ENCODE measurements around the gene SIRT7.
A peak's percentile ranks its signal among the peaks of the same experiment; 100 is the strongest.

The SIRT7 gene, protein sequence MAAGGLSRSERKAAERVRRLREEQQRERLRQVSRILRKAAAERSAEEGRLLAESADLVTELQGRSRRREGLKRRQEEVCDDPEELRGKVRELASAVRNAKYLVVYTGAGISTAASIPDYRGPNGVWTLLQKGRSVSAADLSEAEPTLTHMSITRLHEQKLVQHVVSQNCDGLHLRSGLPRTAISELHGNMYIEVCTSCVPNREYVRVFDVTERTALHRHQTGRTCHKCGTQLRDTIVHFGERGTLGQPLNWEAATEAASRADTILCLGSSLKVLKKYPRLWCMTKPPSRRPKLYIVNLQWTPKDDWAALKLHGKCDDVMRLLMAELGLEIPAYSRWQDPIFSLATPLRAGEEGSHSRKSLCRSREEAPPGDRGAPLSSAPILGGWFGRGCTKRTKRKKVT

DNA sequence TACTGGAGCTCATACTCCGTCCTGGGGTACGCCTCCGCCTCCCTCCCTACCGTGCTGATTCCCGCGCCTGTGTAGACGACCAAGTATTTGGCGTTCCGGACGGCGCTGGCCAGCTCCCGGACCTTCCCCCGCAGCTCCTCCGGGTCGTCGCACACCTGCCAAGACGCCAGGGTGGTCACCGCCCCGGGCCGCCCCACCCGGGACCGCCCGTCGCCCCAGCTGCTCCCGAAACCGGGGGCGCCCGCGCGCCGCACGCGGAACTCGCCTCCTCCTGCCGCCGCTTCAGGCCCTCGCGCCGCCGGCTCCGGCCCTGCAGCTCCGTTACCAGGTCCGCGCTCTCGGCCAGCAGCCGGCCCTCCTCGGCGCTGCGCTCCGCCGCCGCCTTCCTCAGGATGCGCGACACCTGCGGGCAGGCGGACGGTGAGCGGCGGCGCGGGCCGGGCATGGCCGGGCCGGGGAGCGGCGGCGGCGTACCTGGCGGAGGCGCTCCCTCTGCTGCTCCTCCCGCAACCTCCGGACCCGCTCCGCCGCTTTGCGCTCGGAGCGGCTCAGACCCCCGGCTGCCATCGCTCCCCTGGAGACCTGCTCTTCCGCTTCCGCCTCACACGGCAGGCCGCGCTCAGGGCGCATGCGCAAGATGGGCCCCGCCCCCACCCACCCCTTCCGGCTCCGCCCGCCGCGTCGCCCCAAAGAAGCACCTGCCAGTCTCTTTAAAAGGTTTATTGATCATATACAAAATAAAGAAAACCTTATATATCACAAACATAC is at the start of gene SIRT7:
SIRT7 (minus strand) TSS at position 612 of the 768 bp plus-strand sequence; CDS start at position 567, 45 bp downstream.
- Histone ChIP-seq H3K4me3 (peak within 1 kb of the TSS; percentile 61 to 99 (median 91)), H3K27ac (peak within 1 kb of the TSS; percentile 38 to 89 (median 83))

- peak overlapping the region in 14 of 21 experiments; percentile 4 to 68 (median 52) for H3K27ac ChIP-seq
- H3K4me3 ChIP-seq = peak overlapping the region in 1 of 7 experiments; percentile 6
Measured at GRCh38 chr17:81967244-81967532, 49.2 kb upstream of the SIRT7 start.

DNA sequence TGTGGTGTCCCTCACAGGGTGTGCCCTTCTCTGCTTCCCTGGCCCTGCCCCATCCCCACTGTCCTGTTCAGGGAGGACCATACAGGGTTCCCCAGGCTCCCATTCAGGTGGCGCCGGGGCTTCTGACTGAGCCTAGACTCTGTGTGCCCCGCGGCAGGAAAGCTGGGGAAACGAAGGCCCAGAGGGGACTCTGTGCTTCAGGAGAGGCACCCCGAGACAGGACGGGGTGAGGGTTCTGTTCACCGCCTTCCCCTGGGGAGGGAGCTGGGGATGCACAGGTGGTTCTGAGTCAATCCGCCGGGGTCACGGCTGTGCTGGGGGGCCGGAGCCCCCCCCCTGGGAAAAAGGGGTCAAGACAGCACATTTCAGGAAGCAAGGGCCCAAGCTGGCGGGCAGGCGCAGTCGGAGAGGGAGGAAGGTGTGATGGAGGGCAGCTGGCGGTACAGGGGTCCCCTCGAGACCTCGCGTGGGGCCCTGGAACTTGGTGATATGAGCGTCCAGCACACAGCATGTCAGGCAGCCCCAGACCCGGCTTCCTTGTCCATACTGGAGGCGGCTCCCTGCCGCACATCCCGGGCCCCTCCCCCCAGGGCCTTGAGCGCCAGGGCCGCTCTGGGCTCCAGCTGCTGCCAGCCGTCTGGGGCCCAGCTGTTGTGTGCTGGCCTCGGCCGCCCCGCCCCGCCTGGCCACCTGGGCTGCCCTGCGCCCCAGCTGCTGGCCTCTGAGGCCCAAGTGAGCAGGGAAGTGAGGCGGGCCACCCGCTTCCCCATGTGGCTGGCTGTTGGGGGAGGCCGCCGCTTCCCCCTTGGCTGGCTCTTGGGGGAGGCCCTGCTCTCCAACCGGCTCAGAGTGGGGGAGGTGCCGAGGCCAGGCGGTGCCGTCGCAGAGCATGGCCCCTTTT is 48.6 kb upstream of the SIRT7 start:
- Histone ChIP-seq H3K27ac (peak overlapping the region in 12 of 21 experiments; percentile 4 to 68 (median 40)), H3K4me3 (no peak overlapping the region)

- no peak overlapping the region for H3K27ac ChIP-seq
- no peak overlapping the region for H3K4me3 ChIP-seq
Measured at GRCh38 chr17:81964081-81964849, 46.3 kb upstream of the SIRT7 start.

GRCh38 chr17:81962499-81963441 is 44.8 kb upstream of the SIRT7 start:
- H3K4me3 ChIP-seq = no peak overlapping the region
- H3K27ac ChIP-seq = no peak overlapping the region

DNA sequence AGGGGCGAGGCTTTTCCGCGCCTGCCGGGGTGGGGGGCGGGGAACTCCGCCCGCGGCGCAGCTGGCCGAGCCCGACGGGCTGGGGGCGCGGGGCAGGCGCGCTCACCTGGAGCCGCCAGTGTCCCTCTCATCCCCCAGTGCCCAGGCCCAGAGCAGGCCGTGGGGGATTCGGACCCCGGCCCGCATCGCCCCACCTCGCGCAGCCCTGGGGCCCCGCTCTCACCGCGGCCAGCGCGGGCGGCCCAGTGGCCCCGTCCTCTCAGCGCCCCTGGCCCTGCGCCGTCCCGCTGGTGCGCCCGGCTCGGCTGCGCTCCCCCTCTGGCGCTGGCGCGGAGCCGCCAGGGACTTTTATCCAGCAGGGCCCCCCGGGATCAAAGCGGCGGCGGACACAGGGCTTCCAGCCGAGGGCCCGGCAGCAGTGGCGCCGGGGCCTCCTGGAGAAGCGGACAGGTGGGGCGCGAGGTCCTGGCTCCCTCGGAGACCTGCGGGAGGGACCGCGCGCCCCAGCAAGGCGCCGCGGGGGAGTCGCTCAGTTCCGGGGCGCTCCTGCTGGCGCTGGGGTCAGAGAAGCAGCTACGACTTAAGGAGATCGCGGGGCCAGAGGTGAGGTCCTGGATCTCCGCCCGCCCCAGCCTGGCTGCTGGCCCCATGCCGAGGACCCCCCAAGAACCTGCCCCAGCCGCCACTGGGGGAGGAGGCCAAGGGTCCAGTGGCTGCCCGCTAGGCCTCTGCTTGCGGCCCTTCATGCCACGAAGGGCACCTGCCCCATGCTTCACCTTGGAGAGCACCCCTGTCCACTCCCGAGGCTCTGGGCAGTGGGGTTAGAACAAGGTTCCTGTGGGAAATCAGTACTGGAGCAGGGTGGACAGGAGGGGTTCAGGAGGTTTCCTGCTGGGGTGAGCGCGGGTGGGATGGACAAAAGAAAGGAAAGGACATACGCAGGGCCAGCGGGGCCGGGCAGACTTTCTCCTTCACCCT is 43.8 kb upstream of the SIRT7 start:
- Histone ChIP-seq H3K4me3 (no peak overlapping the region), H3K27ac (no peak overlapping the region)

- Histone ChIP-seq H3K4me3 (peak within 1 kb of the TSS; percentile 25 to 44 (median 32)), H3K27ac (no peak within 1 kb of the TSS)
Measured at GRCh38 chr17:81961087-81961511, 43.1 kb upstream of the SIRT7 start, which contains the start of gene NOTUM. Gene NOTUM (minus strand): TSS chr17:81961187. CDS start chr17:81960909, 278 bp downstream.

GRCh38 chr17:81960130-81960958 is 42.4 kb upstream of the SIRT7 start:
- Histone ChIP-seq H3K4me3 (peak overlapping the region; percentile 25 to 44 (median 32)), H3K27ac (no peak overlapping the region)

DNA sequence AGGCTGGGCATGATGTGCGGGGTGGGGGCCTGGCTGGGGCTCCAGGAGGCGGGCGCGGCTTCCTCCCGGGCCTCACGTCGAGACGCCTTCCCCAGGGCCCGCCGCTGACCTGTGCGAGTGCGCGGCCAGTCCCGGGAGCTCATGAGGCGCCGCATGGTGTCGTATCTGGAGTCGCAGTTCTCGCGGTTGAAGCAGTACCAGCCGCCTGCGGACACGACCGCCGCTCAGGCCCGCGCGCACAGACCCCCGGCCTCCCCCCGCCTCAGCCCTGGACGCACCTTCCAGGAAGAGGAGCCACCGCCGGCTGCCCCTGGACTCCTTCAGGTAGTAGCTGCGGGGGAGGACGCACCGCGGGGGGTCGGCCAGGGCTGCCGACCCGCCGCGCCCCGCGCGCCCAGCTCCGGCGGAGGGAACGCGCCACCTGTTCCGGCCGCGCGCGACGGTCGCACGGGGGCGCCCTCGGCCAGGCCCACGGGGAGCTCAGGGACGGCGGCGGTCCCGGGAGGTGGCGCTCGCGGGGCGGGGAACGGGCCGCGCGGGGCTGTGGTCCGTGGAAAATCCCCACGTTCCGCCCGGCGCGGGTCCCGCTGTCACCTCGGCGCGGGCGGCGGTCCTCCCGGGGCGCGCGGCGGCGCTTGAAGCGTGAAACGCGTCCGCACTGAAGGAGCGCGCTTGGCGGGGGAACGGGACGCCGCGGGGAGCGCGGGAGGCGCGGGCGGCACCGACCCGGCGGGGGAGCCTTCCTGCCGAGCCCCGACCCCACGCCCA is 41.6 kb upstream of the SIRT7 start:
- peak overlapping the region; percentile 25 to 44 (median 32) for H3K4me3 ChIP-seq

DNA sequence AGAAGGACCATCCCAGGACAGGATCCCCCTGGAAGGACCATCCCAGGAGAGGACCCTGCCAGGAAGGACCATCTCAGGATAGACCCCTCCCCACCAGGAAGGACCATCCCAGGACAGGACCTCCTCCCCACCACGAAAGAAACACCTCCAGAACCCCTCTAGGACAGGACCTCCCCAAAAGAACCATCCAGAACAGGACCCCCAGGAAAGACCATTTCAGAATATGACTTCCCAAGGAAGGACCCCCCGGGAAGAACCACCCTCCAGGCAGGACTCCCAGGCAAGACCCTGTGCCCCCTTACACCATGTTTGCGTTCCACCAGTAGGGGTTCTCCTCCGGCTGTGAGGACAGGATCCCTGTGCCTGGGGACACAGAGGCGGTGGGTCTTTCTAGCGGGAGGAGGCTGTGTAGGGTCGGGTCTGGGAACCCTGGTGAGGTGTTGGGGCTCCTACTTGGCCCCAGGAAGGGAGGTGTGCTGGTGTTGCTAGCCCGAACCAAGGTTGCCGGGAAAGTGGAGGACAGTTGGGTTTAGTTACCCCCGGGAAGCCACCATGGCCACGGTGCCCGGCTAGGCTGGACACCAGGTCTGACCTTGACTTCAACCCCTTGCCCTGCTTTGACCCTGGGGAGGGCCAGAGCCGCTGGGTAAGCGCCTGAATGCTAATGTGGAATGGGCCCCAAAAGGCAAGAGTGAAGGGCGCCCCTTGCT is 40.8 kb upstream of the SIRT7 start:
- H3K27ac ChIP-seq = no peak overlapping the region
- peak overlapping the region in 1 of 7 experiments; percentile 25 for H3K4me3 ChIP-seq

More for the DNA sequence above, 41.6 kb upstream of the SIRT7 start:
- H3K27ac ChIP-seq = no peak overlapping the region

- H3K4me3 ChIP-seq = no peak overlapping the region
- H3K27ac ChIP-seq = no peak overlapping the region
Measured at GRCh38 chr17:81957691-81958432, 39.9 kb upstream of the SIRT7 start.

GRCh38 chr17:81956607-81957589 is 38.9 kb upstream of the SIRT7 start:
- H3K4me3 ChIP-seq = no peak overlapping the region
- H3K27ac ChIP-seq = no peak overlapping the region

All from skin epidermis (tissue), 12 donors.